ENCODE measurements around the gene KRTAP15-1. TPM values are rescaled to one million over a fixed set of nuclear protein-coding genes. Genes with fewer than 3 reads are reported as not detected.

The KRTAP15-1 gene
- total and polyA plus RNA-seq, 7 donors = not detected

DNA sequence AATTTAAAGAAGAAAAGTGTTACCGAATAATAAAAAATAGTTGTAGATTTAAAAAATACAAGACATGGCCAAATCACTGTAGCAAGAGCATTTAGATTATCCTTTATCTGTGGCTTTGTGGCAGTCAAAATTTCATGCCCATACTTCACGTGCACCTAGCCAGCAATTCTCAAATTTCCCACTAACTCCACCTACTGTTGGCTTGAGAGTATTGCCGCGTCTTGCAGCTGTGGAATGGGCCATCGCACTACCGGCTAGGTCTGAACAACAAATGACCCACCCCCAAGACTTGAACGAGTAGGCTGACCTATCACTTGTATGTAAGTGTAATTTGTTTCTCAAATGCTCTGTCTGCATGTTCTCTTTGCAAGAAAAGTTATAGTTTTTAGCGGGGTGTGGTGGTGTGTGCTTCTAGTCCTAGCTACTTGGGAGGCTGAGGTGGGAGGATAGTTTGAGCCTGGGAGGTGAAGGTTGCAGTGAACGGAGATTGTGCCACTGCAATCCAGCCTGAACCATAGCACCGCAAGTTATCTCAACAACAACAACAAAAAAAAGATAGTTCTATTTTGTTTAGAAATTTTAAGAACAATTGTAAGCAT lies 5.9 kb upstream of the KRTAP15-1 start:
- H3K36me3 ChIP-seq = no peaks in the 10 kb centered on the region
- intact Hi-C loops (cut with DNase I) = no loop called here
- no peak overlapping the region for H3K27ac ChIP-seq
- no peak overlapping the region for H3K4me3 ChIP-seq
- H3K9me3 ChIP-seq = no peaks in the 10 kb centered on the region
- 25 to 34% methylated on average over 10 of the region's 10 CpGs for WGBS, 2 donors
- H3K27me3 ChIP-seq = no peaks in the 10 kb centered on the region
- no peak for DNase-seq
- no peaks in the 10 kb centered on the region for H3K4me1 ChIP-seq
- TF ChIP-seq CTCF (IDR thresholded peaks at IDR 0.05) = peak in 1 of 4 experiments; percentile 22
- TF ChIP-seq POLR2A (IDR thresholded peaks at IDR 0.05) = no peak

DNA sequence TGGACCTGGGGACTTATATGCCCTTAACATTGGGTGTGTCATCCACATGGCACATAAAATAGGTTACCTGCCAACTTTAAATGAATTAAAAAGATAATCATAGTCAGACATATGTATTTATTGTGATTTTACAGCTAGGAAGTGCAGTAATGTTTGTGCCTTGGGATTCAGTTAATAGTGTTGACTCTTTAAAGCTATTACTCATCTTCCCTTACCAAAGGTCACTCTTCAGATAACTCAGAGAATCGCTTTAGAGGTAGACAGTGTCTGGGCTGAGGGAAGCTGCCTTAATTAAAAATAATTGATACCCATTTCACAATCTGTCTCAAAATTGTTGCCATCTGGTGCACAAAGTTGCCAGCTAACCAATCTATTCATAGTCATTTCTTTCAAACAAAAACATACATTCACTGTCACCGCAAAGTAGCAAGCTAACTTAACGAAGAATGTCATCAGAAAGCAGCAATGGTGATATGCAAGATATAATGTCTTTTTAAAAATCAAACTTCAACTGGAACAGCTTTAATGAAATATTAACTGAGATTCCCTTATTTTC lies 3.0 kb upstream of the KRTAP15-1 start:
- no peak overlapping the region for H3K27ac ChIP-seq
- H3K9me3 ChIP-seq = no peaks in the 10 kb centered on the region
- H3K4me1 ChIP-seq = no peaks in the 10 kb centered on the region
- H3K36me3 ChIP-seq = no peaks in the 10 kb centered on the region
- WGBS, 2 donors = 67 to 84% methylated on average over 3 of the region's 3 CpGs
- DNase-seq = no peak
- no peak overlapping the region for H3K4me3 ChIP-seq
- intact Hi-C loops (cut with DNase I) = no loop called here
- no peaks in the 10 kb centered on the region for H3K27me3 ChIP-seq
- TF ChIP-seq CTCF (IDR thresholded peaks at IDR 0.05) = no peak
- no peak for TF ChIP-seq EP300 (IDR thresholded peaks at IDR 0.05)
- TF ChIP-seq POLR2AphosphoS5 (IDR thresholded peaks at IDR 0.05) = no peak
- no peak for TF ChIP-seq POLR2A (IDR thresholded peaks at IDR 0.05)

GRCh38 chr21:30443226-30443625 lies 3.2 kb downstream of the KRTAP15-1 start:
- no peaks in the 10 kb centered on the region for H3K27me3 ChIP-seq
- no peak overlapping the region for H3K4me3 ChIP-seq
- H3K36me3 ChIP-seq = no peaks in the 10 kb centered on the region
- intact Hi-C loops (cut with DNase I) = no loop called here
- H3K9me3 ChIP-seq = no peaks in the 10 kb centered on the region
- H3K27ac ChIP-seq = no peak overlapping the region
- DNase-seq = no peak
- TF ChIP-seq CTCF (IDR thresholded peaks at IDR 0.05) = no peak
- TF ChIP-seq EP300 (IDR thresholded peaks at IDR 0.05) = no peak
- TF ChIP-seq POLR2AphosphoS5 (IDR thresholded peaks at IDR 0.05) = no peak
- TF ChIP-seq POLR2A (IDR thresholded peaks at IDR 0.05) = no peak
- H3K4me1 ChIP-seq = no peaks in the 10 kb centered on the region

GRCh38 chr21:30444204-30444603 lies 4.1 kb downstream of the KRTAP15-1 start:
- Histone ChIP-seq H3K27me3 (no peaks in the 10 kb centered on the region), H3K9me3 (no peaks in the 10 kb centered on the region), H3K4me3 (no peak overlapping the region), H3K4me1 (no peaks in the 10 kb centered on the region), H3K27ac (no peak overlapping the region), H3K36me3 (no peaks in the 10 kb centered on the region)
- 49 to 60% methylated on average over 1 of the region's 1 CpG for WGBS, 2 donors
- intact Hi-C loops (cut with DNase I) = no loop called here
- DNase-seq = no peak
- TF ChIP-seq EP300 (IDR thresholded peaks at IDR 0.05) (no peak), POLR2A (IDR thresholded peaks at IDR 0.05) (no peak), POLR2AphosphoS5 (IDR thresholded peaks at IDR 0.05) (no peak), CTCF (IDR thresholded peaks at IDR 0.05) (no peak)

DNA sequence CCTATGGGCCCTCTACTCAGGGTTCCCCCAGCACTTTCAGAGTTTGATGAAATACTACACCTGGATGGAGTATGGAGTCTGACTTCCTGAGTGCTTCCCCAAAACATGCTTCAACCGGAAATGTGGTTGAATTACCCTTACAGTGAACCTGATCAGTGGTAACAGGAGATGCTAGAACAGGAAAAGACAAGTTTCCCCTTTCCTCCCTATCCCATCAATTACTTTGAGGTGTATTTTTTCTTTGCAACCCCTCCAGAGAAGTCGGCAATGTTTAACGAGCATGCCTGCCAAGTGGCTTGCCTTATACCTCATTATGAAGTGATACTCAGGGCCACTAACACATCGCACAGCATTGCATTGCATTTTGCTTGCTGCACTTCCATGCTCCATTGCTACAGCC lies 7.0 kb downstream of the KRTAP15-1 start:
- Histone ChIP-seq H3K4me3 (no peak overlapping the region), H3K9me3 (no peaks in the 10 kb centered on the region), H3K4me1 (no peaks in the 10 kb centered on the region), H3K27ac (no peak overlapping the region), H3K27me3 (no peaks in the 10 kb centered on the region), H3K36me3 (no peaks in the 10 kb centered on the region)
- TF ChIP-seq EP300 (IDR thresholded peaks at IDR 0.05) (no peak), POLR2AphosphoS5 (IDR thresholded peaks at IDR 0.05) (no peak), POLR2A (IDR thresholded peaks at IDR 0.05) (no peak), CTCF (IDR thresholded peaks at IDR 0.05) (no peak)
- 38 to 57% methylated on average over 4 of the region's 4 CpGs for WGBS, 2 donors
- intact Hi-C loops (cut with DNase I) = no loop called here
- no peak for DNase-seq

Measured in sigmoid colon (tissue), 7 donors.